ENCODE measurements around the gene POU6F2. TPM values are rescaled to one million over a fixed set of nuclear protein-coding genes. Genes with fewer than 3 reads are reported as not detected.

POU6F2 gene
- total RNA-seq, 4 donors from 2014 or later, result not detected

- Histone ChIP-seq H3K9me3 (no peaks in the 10 kb centered on the region), H3K27ac (no peak overlapping the region), H3K4me3 (no peak overlapping the region), H3K27me3 (no peaks in the 10 kb centered on the region), H3K36me3 (no peaks in the 10 kb centered on the region), H3K4me1 (no peaks in the 10 kb centered on the region)
- TF ChIP-seq POLR2A (IDR thresholded peaks at IDR 0.05) (no peak), CTCF (IDR thresholded peaks at IDR 0.05 in 4 of 5, conservative IDR thresholded peaks at IDR 0.05 in 1 of 5) (no peak)
- intact Hi-C loops (cut with DNase I; ENCODE audit: low total_unique reads) (no loop called here), in situ Hi-C loops (cut with MboI; ENCODE audit: low sequenced_read_pairs in 4 of 4) (no loop called here)
- DNase-seq (no peak), ATAC-seq (no peak)
These were observed 203.7 kb downstream of the POU6F2 start for GRCh38 chr7:39181398-39181797.

- Histone ChIP-seq H3K4me3 (no peak overlapping the region), H3K4me1 (no peaks in the 10 kb centered on the region), H3K36me3 (no peaks in the 10 kb centered on the region), H3K9me3 (no peaks in the 10 kb centered on the region), H3K27me3 (no peaks in the 10 kb centered on the region), H3K27ac (no peak overlapping the region)
- ATAC-seq, result no peak
- DNase-seq, result no peak
- intact Hi-C loops (cut with DNase I; ENCODE audit: low total_unique reads), result no loop called here
- TF ChIP-seq CTCF (IDR thresholded peaks at IDR 0.05 in 4 of 5, conservative IDR thresholded peaks at IDR 0.05 in 1 of 5), result no peak
- no peak for TF ChIP-seq POLR2A (IDR thresholded peaks at IDR 0.05)
- in situ Hi-C loops (cut with MboI; ENCODE audit: low sequenced_read_pairs in 4 of 4), result no loop called here
These were observed 206.1 kb downstream of the POU6F2 start for GRCh38 chr7:39183796-39184195.

- TF ChIP-seq CTCF (IDR thresholded peaks at IDR 0.05 in 4 of 5, conservative IDR thresholded peaks at IDR 0.05 in 1 of 5), result no peak
- H3K4me1 ChIP-seq, result no peaks in the 10 kb centered on the region
- intact Hi-C loops (cut with DNase I; ENCODE audit: low total_unique reads) (no loop called here), in situ Hi-C loops (cut with MboI; ENCODE audit: low sequenced_read_pairs in 4 of 4) (no loop called here)
- ATAC-seq, result no peak
- H3K4me3 ChIP-seq, result no peak overlapping the region
- no peak overlapping the region for H3K27ac ChIP-seq
- no peak for DNase-seq
- no peaks in the 10 kb centered on the region for H3K9me3 ChIP-seq
- H3K36me3 ChIP-seq, result no peaks in the 10 kb centered on the region
- H3K27me3 ChIP-seq, result no peaks in the 10 kb centered on the region
These were observed 206.7 kb downstream of the POU6F2 start for GRCh38 chr7:39184391-39184790.

- H3K4me1 ChIP-seq, result no peaks in the 10 kb centered on the region
- no peak for ATAC-seq
- H3K27me3 ChIP-seq, result no peaks in the 10 kb centered on the region
- no peak for TF ChIP-seq POLR2A (IDR thresholded peaks at IDR 0.05)
- TF ChIP-seq CTCF (IDR thresholded peaks at IDR 0.05 in 4 of 5, conservative IDR thresholded peaks at IDR 0.05 in 1 of 5), result no peak
- H3K27ac ChIP-seq, result no peak overlapping the region
- intact Hi-C loops (cut with DNase I; ENCODE audit: low total_unique reads) (no loop called here), in situ Hi-C loops (cut with MboI; ENCODE audit: low sequenced_read_pairs in 4 of 4) (no loop called here)
- H3K9me3 ChIP-seq, result no peaks in the 10 kb centered on the region
- H3K4me3 ChIP-seq, result no peak overlapping the region
- DNase-seq, result no peak
- no peaks in the 10 kb centered on the region for H3K36me3 ChIP-seq
These were observed 208.4 kb downstream of the POU6F2 start for GRCh38 chr7:39186131-39186530.

GRCh38 chr7:39186671-39187070, 209.0 kb downstream of the POU6F2 start:
- Histone ChIP-seq H3K4me3 (no peak overlapping the region), H3K4me1 (no peaks in the 10 kb centered on the region), H3K36me3 (no peaks in the 10 kb centered on the region), H3K27ac (no peak overlapping the region), H3K9me3 (no peaks in the 10 kb centered on the region), H3K27me3 (no peaks in the 10 kb centered on the region)
- TF ChIP-seq CTCF (IDR thresholded peaks at IDR 0.05 in 4 of 5, conservative IDR thresholded peaks at IDR 0.05 in 1 of 5) (no peak), POLR2A (IDR thresholded peaks at IDR 0.05) (no peak)
- DNase-seq (no peak), ATAC-seq (no peak)
- in situ Hi-C loops (cut with MboI; ENCODE audit: low sequenced_read_pairs in 4 of 4), result no loop called here
- intact Hi-C loops (cut with DNase I; ENCODE audit: low total_unique reads), result no loop called here
